Muscle layer of colon (tissue), 2 donors: ENCODE measurements around the gene LRRC49.
"Not testable (repeated sequence)": the region's sequence is repeated elsewhere in the genome, so short reads cannot be mapped to it uniquely, and the experiment has no call there.

Experiments used
- H3K27ac ChIP-seq: one replicate; pipeline ENCODE4 v1.7.0; 2013; ENCODE audit warnings: low read depth, mild to moderate bottlenecking, low read length, moderate library complexity
- H3K27me3 ChIP-seq, 2 donors: one replicate each; pipeline ENCODE4 v1.7.0; 2013; ENCODE audit warnings: low read length in 2 of 2, mild to moderate bottlenecking in 2 of 2; ENCODE audit not compliant: insufficient read depth in 2 of 2, control insufficient read depth in 1 of 2
- H3K36me3 ChIP-seq: one replicate; pipeline ENCODE4 v1.7.0; 2013; ENCODE audit warnings: mild to moderate bottlenecking, low read length; ENCODE audit not compliant: insufficient read depth
- H3K4me1 ChIP-seq: one replicate; pipeline ENCODE4 v1.7.0; 2013; ENCODE audit warnings: mild to moderate bottlenecking, low read length; ENCODE audit not compliant: insufficient read depth
- H3K4me3 ChIP-seq, 2 donors: one replicate each; pipeline ENCODE4 v1.7.0; 2013; ENCODE audit warnings: low read length in 2 of 2, low read depth in 1 of 2, mild to moderate bottlenecking in 1 of 2, moderate library complexity in 1 of 2
- H3K9ac ChIP-seq: one replicate; pipeline ENCODE4 v1.7.0; 2013; ENCODE audit warnings: low read length
- H3K9me3 ChIP-seq: one replicate; pipeline ENCODE4 v1.7.0; 2013; ENCODE audit warnings: mild to moderate bottlenecking, low read length
- donor health status: abdominal sarcoma.
- donor health status: Adenocarcinoma of cecum.

The LRRC49 gene

DNA sequence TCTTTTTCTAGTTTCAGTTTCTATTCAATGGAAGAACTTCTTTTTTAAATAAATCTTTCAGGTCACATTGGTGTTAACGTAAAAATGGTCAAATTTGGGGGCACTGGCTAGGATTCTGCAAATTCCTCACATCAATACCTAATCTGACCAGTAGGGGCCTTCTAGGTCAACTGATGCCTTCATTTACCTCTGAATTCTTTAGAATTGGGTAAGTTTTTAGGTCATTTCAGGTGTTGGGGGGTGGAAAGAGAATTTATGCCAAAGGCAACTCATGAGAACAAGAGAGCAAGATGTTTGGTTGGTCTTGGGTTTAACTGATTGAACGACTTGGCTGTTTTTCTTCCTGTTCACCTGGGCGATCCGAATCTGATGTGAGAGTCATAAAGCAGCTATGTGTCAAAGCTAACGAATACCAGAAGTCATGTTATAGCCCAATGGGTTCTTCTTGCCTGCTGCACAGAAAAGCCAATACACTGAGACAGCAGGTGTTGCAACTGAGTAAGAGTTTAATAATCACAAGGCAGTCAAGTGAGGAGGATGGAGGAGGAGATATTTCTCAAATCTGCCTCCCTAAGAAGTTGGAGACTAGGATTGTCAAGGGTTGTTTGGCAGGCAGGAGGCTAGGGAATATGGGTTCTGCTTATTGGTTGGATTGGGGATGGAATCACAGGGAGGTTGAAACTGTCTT, 15.3 kb downstream of the LRRC49 start:
- H3K9me3 ChIP-seq = no peaks in the 10 kb centered on the region
- no peak overlapping the region for H3K9ac ChIP-seq
- peaks cover 31% of the 10 kb centered on the region for H3K36me3 ChIP-seq
- no peaks in the 10 kb centered on the region for H3K4me1 ChIP-seq
- H3K4me3 ChIP-seq = no peak overlapping the region
- H3K27me3 ChIP-seq = no peaks in the 10 kb centered on the region
- no peak overlapping the region for H3K27ac ChIP-seq

DNA sequence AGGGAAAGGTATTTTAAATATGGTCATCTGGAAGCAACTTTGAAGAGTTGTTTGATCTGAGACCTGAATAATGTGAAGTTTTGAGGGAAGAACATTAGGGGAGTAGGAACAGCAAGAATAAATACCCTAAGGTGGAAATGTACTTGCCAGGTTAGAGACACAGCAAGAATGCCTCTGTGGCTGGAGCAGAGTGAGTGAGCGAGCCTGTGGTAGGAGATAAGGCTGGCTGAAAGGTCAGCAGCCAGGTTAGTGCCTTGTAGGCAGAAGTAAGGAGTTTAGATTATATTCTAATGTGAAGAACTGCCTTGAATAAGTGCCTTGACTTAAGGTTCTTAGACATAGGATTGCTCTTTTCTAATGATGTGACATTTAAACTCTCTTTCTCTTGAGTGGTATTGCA, 18.3 kb downstream of the LRRC49 start:
- H3K36me3 ChIP-seq = peaks cover 28% of the 10 kb centered on the region
- no peak overlapping the region for H3K27ac ChIP-seq
- H3K4me3 ChIP-seq = no peak overlapping the region
- H3K27me3 ChIP-seq = no peaks in the 10 kb centered on the region
- H3K4me1 ChIP-seq = no peaks in the 10 kb centered on the region
- H3K9ac ChIP-seq = no peak overlapping the region
- H3K9me3 ChIP-seq = no peaks in the 10 kb centered on the region

DNA sequence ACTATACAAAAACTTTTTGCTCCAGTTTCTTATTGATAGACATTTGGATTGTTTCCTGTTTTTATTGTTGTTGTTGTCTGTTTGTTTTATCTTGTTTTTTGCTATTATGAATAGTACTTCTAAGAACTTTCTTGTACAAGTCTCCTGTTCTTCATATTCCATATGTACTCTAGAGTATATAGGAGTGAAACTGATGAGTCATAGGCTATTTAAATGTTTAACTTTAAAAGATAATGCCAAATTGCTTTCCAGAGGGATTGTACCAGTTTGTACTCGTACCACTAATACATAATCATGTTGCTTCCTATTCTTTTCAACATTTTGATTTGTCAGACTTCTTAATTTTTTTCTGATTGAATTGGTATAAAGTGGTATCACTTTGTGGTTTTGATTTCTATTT, 19.6 kb downstream of the LRRC49 start:
- no peak overlapping the region for H3K4me3 ChIP-seq
- H3K9me3 ChIP-seq = no peaks in the 10 kb centered on the region
- H3K9ac ChIP-seq = no peak overlapping the region
- no peaks in the 10 kb centered on the region for H3K4me1 ChIP-seq
- H3K27ac ChIP-seq = no peak overlapping the region
- no peaks in the 10 kb centered on the region for H3K27me3 ChIP-seq
- peaks cover 23% of the 10 kb centered on the region for H3K36me3 ChIP-seq

DNA sequence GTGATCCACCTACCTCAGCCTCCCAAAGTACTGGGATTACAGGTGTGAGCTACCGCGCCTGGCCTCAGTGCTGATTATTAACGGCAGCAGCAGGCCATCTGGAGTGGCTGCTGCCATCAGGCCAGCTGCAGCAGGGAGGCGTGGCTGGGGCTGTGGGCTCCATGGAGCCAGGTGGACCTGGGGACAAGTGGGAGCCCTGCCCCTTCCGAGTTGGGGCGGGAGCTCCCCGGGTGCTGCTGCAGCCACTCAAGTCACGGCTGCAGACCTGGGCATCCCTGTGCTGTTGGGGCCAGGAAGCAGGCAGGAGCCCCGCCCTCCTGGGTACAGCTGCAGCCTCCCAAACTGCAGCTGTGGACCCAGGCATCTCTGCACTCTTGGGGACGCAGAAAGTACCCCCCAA, 23.9 kb downstream of the LRRC49 start:
- no peak overlapping the region for H3K4me3 ChIP-seq
- peaks cover 4% of the 10 kb centered on the region for H3K36me3 ChIP-seq
- no peak overlapping the region for H3K27ac ChIP-seq
- no peaks in the 10 kb centered on the region for H3K27me3 ChIP-seq
- no peaks in the 10 kb centered on the region for H3K4me1 ChIP-seq
- H3K9me3 ChIP-seq = no peaks in the 10 kb centered on the region
- H3K9ac ChIP-seq = no peak overlapping the region

DNA sequence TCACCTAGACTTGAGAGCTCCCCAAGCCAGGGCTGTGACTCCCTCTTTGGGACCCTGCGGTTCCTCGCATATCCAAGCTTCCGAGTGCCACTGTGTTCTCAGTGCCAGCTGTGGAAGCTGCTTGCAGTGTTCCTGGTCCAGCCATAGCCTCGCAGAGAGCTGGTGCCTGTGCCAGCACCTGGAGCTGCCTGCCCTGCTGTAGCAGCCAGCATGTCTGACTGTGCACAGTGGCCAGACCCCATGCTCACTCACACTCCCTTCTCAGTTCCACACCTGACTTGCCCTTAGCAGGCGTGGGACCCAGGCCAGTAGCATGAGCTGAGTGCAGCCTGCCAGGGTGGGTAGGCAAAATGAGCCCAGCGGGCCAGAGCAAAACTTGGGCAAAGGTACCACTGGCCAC, 25.3 kb downstream of the LRRC49 start:
- Histone ChIP-seq H3K27me3 (no peaks in the 10 kb centered on the region), H3K4me1 (no peaks in the 10 kb centered on the region), H3K4me3 (no peak overlapping the region), H3K27ac (no peak overlapping the region), H3K36me3 (no peaks in the 10 kb centered on the region), H3K9ac (no peak overlapping the region), H3K9me3 (no peaks in the 10 kb centered on the region)

DNA sequence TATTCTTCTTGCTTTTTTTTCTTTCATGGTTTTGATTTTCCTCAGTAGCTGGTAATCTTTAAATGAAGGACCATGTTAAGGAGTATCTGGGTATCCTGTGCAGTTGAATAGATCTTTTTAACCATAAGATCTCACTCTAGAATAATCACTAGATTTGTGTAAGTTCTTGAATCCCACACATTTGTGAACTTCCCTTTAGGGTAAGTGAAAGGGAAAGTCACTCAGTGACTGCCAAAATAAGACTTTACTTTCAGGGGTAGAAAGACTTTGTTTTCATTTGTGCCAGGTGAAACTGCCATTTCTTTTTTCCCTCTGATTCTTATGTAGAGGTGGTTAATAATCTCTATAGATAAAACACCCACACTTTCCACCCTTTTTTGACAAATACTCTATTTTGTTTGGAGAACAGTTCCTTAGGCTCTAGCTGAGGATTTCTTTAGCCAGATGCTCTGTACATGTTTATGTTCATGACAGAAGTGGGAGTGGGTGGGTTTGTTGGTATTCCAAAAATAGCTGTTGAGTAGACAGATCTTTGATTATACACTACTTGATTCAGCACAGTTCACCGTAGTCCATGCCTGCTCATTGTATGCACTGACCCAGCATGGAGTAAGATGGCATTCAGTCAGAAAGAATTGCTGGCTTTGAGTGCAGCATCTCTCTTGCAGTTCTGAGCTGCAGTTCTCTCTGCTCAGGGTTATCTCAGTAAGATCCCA, 28.5 kb downstream of the LRRC49 start:
- no peaks in the 10 kb centered on the region for H3K36me3 ChIP-seq
- H3K4me1 ChIP-seq = no peaks in the 10 kb centered on the region
- H3K27me3 ChIP-seq = no peaks in the 10 kb centered on the region
- H3K9me3 ChIP-seq = no peaks in the 10 kb centered on the region
- H3K4me3 ChIP-seq = no peak overlapping the region
- H3K27ac ChIP-seq = no peak overlapping the region
- no peak overlapping the region for H3K9ac ChIP-seq

DNA sequence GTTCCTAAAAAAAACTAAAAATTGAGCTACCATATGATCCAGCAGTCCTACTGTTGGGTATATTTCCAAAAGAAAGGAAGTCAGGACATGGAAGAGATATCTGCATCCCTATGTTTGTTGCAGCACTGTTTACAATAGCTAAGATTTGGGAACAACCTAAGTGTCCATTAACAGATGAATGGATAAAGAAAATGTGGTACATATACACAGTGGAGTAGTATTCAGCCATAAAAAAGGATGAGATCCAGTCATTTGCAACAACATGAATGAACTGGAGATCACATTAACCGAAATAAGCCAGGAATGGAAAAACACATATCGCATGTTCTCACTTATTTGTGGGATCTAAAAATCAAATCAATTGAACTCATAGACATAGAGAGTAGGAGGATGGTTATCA, 29.5 kb downstream of the LRRC49 start:
- Histone ChIP-seq H3K4me3 (no peak overlapping the region), H3K36me3 (no peaks in the 10 kb centered on the region), H3K27ac (no peak overlapping the region), H3K27me3 (no peaks in the 10 kb centered on the region), H3K4me1 (no peaks in the 10 kb centered on the region), H3K9me3 (no peaks in the 10 kb centered on the region), H3K9ac (no peak overlapping the region)

DNA sequence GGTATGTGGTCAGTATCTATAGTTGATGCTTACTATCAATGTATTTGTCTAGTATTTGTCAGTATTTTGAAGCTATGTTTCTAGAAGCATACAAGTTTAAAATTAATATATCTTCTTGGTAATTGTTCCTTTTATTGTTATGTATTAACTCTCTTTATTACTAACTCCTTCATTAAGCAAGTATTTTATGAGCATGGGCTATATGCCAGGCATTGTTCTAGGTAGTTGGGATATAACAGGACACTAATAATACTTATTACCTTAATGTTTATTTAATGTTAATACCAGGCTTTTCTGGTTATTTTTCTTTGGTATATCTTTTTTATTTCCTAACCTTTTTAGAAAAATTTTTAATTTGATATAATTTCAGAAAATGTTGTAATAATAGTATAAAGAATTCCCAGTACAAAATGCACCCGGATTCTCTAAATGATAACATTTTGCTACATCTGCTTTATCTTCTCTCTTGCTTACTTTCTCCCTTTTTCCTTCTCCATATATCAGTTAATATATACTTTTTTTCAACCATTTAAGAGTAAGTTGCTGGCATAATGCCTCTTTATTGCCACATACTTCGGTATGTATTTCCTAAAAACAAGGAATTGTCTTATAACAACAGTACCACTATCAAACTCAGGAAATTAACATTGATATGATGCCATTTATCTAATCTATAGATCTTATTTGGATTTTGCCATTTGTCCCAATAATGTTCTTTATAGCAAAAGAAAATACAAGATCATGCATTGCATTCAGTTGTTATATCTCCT, 30.9 kb downstream of the LRRC49 start:
- Histone ChIP-seq H3K4me3 (no peak overlapping the region), H3K27ac (no peak overlapping the region), H3K27me3 (no peaks in the 10 kb centered on the region), H3K9me3 (no peaks in the 10 kb centered on the region), H3K36me3 (no peaks in the 10 kb centered on the region), H3K4me1 (no peaks in the 10 kb centered on the region), H3K9ac (no peak overlapping the region)

DNA sequence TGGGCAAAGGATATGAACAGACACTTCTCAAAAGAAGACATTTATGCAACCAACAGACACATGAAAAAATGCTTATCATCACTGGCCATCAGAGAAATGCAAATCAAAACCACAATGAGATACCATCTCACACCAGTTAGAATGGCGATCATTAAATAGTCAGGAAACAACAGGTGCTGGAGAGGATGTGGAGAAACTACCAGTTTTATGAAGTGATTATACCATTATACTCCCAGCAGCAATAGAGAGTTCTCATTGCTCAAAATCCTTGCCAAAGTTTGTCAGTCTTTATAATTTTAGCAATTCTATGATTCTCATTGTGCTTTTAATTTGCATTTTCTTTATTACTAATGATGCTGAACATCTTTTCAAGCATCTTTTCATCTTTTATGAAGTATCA, 34.3 kb downstream of the LRRC49 start:
- not testable (repeated sequence) for H3K9ac ChIP-seq, H3K27ac ChIP-seq, H3K36me3 ChIP-seq, H3K27me3 ChIP-seq, H3K4me3 ChIP-seq, H3K4me1 ChIP-seq, H3K9me3 ChIP-seq

DNA sequence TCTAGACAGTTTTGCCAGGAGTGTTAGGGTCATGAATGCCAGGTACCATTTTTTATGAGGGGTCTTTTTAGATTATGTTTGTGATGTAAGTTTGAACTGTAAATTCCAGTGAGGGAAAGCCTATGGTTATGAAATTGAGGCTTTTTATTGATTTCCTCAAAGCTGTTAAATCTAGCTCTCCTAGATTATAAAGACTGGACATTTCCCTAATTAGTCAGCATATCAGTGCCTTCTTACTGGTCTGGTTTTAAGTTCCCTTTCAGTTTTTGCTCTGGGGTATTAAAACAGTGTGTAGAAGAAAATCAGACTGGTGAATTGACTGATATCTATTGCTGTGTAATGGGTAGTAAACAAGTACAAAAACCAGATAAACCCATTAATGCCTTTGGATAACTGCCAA, 39.2 kb downstream of the LRRC49 start:
- Histone ChIP-seq H3K9ac (no peak overlapping the region), H3K4me3 (no peak overlapping the region)

DNA sequence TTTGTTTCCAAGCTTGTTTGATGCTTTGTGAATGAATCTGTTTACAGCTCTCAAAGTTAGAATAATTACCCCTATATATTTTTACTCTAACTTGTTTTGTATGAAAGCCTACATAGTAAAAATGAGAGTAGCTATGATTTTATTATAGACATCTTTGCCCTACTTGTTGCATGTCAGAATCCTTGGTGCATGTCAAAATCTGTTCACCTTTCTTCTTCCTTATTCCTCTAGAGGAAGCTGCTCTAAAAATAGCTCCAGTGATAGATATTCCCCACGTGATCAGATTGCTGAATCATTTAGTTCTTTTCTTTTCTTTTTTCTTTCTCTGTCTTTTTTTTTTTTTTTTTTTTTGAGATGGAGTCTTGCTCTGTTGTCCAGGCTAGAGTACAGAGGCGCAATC, 39.8 kb downstream of the LRRC49 start:
- Histone ChIP-seq H3K36me3 (no peaks in the 10 kb centered on the region), H3K27ac (no peak overlapping the region), H3K4me1 (no peaks in the 10 kb centered on the region), H3K4me3 (no peak overlapping the region), H3K9ac (no peak overlapping the region), H3K27me3 (no peaks in the 10 kb centered on the region), H3K9me3 (no peaks in the 10 kb centered on the region)

More for the DNA sequence above, 39.2 kb downstream of the LRRC49 start:
- Histone ChIP-seq H3K27me3 (no peaks in the 10 kb centered on the region), H3K4me1 (no peaks in the 10 kb centered on the region), H3K36me3 (no peaks in the 10 kb centered on the region), H3K27ac (no peak overlapping the region), H3K9me3 (no peaks in the 10 kb centered on the region)
